ENCODE measurements around the gene TRAPPC13. TPM values are rescaled to one million over a fixed set of nuclear protein-coding genes. Genes with fewer than 3 reads are reported as not detected.

TRAPPC13 gene
- total and polyA plus RNA-seq, 2 of the 13 experiments (the other 11 are each of a cell fraction or from before 2014, with no cell fraction given) = 8.4 to 19.6 TPM

DNA sequence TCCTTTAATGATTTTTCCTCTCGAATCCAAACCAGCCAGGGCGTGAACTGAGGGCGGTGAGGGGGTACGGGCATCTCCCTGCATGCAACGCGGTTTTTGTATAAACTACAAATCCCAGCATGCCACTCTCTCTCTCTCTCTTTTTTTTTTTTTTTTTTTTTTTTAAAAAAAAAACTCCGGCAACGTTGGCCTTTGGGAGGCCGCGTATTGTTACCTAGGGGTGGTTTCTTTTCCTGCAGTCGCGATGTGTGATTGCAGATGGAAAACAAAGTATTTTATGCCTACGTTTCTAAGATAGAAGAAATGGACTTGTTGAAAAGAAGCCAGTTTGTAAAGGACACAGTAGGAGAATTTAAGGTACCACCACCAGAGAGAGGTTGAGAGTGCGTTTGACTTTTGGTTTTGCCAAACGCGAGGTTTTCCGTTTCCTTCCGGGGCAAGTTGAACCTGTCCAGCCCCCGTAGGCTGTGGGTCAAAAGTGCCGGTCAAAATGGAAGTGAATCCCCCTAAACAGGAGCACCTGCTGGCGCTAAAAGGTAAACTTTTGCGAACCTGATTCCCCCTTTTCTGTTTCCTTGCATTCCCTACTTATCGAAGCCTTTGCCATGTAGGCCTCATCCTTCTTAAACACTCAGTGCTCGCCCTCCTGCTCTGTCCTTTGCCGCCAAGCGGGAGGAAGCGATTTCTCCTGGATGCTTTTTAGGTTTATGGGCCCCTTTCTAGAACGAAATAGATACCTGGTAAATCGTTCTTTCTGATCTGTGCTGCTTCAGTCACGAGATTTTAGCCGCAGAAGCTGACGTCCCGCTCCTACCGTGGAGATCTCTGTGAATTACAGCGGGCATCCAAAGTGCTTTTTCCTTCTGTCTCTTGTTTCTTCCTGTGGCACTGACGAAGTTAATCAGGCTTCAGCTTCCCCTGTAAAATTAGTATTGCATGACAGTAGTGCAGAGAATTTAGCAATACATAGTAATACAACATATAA is at the start of gene TRAPPC13, which contains the start of gene SHLD3 (continued):
- 0 out of 2 replicates have a peak, but pooled peaks have one; percentile 16 for TF ChIP-seq IKZF5 (CRISPR knock-in tag; IDR thresholded peaks at IDR 0.05)

DNA sequence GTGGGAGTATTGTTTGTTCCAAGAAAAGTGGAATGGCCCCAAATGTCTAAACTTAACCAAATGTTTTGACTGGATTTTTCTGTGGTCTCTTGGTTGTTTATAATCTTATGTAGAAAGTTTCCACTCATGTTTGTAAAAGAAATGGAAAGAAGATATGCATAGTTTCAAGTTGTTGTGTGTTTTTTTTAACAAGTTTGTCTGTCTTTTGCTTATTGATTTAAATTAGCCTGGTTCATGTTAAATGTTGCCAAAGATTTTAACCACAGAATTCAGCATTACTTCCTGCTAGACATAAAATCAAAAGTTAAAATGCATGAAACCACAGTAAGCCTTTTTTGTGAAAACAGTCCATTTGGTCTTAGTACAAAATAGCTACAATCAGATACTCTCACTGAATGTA is 47.7 kb upstream of the TRAPPC13 start:
- Histone ChIP-seq H3K4me1 (ENCODE audit: insufficient read depth, low read length) (no peaks in the 10 kb centered on the region), H3K36me3 (replicated peaks in 1 of 2; ENCODE audit: control insufficient read depth in 1 of 2, insufficient read depth in 2 of 2, low read length in 2 of 2) (peaks cover 4 to 41% of the 10 kb centered on the region in 2 experiments; a peak in 4 of 5 replicates), H3K4me2 (ENCODE audit: low read depth, low read length) (no peak overlapping the region), H3K9me3 (ENCODE audit: low read length) (no peaks in the 10 kb centered on the region), H3K4me3 (replicated peaks in 1 of 3; ENCODE audit: insufficient read depth in 1 of 3, low read depth in 2 of 3, low read length in 3 of 3) (no peak overlapping the region), H3K27me3 (ENCODE audit: control insufficient read depth in 1 of 2, insufficient read depth in 2 of 2, low read length in 2 of 2) (no peaks in the 10 kb centered on the region), H3K27ac (ENCODE audit: extremely low read length, insufficient read depth, low read length) (no peak overlapping the region), H4K20me1 (ENCODE audit: insufficient read depth, low read length) (no peaks in the 10 kb centered on the region), H3K79me2 (ENCODE audit: insufficient read depth, low read length) (no peaks in the 10 kb centered on the region), H2AFZ (ENCODE audit: low read length) (no peak overlapping the region), H3K9ac (ENCODE audit: insufficient read depth, low read depth, low read length) (no peak overlapping the region)
- CTCF ChIA-PET (ENCODE audit: low intra/inter-chr PET ratio, low total read pairs) = no interaction called here
- in situ Hi-C loops (cut with HindIII; ENCODE audit: extremely low pct_ligation_motif_present, low pct_unique_long_range_greater_than_20kb) = no loop called here
- no TSS peak for BruUV-seq (replicated peaks)
- intact Hi-C loops (cut with micrococcal nuclease; ENCODE audit: unreplicated experiment) = no loop called here
- ATAC-seq (no peak), FAIRE-seq (no peak), DNase-seq (ENCODE audit: low spot score) (no peak)
- POLR2A ChIA-PET = no interaction called here
- TF ChIP-seq, protein P1, sequence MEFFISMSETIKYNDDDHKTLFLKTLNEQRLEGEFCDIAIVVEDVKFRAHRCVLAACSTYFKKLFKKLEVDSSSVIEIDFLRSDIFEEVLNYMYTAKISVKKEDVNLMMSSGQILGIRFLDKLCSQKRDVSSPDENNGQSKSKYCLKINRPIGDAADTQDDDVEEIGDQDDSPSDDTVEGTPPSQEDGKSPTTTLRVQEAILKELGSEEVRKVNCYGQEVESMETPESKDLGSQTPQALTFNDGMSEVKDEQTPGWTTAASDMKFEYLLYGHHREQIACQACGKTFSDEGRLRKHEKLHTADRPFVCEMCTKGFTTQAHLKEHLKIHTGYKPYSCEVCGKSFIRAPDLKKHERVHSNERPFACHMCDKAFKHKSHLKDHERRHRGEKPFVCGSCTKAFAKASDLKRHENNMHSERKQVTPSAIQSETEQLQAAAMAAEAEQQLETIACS (CRISPR knock-in tag; IDR thresholded peaks at IDR 0.05) = no peak
- TF ChIP-seq FLYWCH1 (CRISPR knock-in tag; IDR thresholded peaks at IDR 0.05) = no peak
- TF ChIP-seq ARHGAP35 (CRISPR knock-in tag; IDR thresholded peaks at IDR 0.05; ENCODE audit: borderline replicate concordance) = no peak
- no peak for TF ChIP-seq CBX1 (IDR thresholded peaks at IDR 0.05; ENCODE audit: low read depth)
- no peak for TF ChIP-seq ZNF12 (CRISPR knock-in tag; IDR thresholded peaks at IDR 0.05)
- TF ChIP-seq, protein P2, sequence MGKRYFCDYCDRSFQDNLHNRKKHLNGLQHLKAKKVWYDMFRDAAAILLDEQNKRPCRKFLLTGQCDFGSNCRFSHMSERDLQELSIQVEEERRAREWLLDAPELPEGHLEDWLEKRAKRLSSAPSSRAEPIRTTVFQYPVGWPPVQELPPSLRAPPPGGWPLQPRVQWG (CRISPR knock-in tag; IDR thresholded peaks at IDR 0.05; ENCODE audit: borderline replicate concordance, low read depth) = no peak
- TF ChIP-seq, protein P3, sequence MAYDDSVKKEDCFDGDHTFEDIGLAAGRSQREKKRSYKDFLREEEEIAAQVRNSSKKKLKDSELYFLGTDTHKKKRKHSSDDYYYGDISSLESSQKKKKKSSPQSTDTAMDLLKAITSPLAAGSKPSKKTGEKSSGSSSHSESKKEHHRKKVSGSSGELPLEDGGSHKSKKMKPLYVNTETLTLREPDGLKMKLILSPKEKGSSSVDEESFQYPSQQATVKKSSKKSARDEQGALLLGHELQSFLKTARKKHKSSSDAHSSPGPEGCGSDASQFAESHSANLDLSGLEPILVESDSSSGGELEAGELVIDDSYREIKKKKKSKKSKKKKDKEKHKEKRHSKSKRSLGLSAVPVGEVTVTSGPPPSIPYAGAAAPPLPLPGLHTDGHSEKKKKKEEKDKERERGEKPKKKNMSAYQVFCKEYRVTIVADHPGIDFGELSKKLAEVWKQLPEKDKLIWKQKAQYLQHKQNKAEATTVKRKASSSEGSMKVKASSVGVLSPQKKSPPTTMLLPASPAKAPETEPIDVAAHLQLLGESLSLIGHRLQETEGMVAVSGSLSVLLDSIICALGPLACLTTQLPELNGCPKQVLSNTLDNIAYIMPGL (CRISPR knock-in tag; IDR thresholded peaks at IDR 0.05; ENCODE audit: borderline replicate concordance in 1 of 2, low read depth in 1 of 2) = no peak
- no peak for TF ChIP-seq ZFP36L1 (CRISPR knock-in tag; IDR thresholded peaks at IDR 0.05)
- no peak for TF ChIP-seq ZNF513 (CRISPR knock-in tag; conservative IDR thresholded peaks at IDR 0.05)
- no peak for TF ChIP-seq TAF1 (CRISPR knock-in tag; IDR thresholded peaks at IDR 0.05)
- TF ChIP-seq, protein P4, sequence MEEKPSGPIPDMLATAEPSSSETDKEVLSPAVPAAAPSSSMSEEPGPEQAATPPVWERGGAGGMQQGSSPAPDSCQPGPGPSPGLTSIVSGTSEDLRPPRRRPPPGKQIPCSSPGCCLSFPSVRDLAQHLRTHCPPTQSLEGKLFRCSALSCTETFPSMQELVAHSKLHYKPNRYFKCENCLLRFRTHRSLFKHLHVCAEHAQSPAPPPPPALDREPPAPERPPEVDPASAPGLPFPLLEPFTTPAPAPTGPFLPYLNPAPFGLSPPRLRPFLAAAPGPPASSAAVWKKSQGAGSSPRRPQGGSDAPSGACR (CRISPR knock-in tag; IDR thresholded peaks at IDR 0.05) = no peak
- TF ChIP-seq ZNF441 (CRISPR knock-in tag; IDR thresholded peaks at IDR 0.05; ENCODE audit: borderline replicate concordance) = no peak
- no peak for TF ChIP-seq ZNF121 (CRISPR knock-in tag; IDR thresholded peaks at IDR 0.05)
- TF ChIP-seq ZNF776 (CRISPR knock-in tag; IDR thresholded peaks at IDR 0.05) = no peak
